Astrocyte of the hippocampus (primary cell): ENCODE results near the gene PRSS36.
A peak's percentile ranks its signal among the peaks of the same experiment; 100 is the strongest.

Experiments used
- DNase-seq: peaks from one replicate; pipeline ENCODE4 v3.0.0; 2011; ENCODE audit warnings: low read depth, low spot score

The PRSS36 gene

GRCh38 chr16:31127182-31127581, 22.7 kb downstream of the PRSS36 start:
- DNase-seq = no peak

- DNase-seq = no peak
These were observed 24.0 kb downstream of the PRSS36 start for GRCh38 chr16:31125844-31126243.

- DNase-seq = no peak
These were observed 29.7 kb downstream of the PRSS36 start for GRCh38 chr16:31120129-31120528.

- DNase-seq = peak; percentile 34
These were observed 31.4 kb downstream of the PRSS36 start for GRCh38 chr16:31118223-31119155.

- DNase-seq = peak; percentile 99
These were observed 32.3 kb downstream of the PRSS36 start, which contains the start of gene KAT8 for GRCh38 chr16:31117384-31118222. Gene KAT8 (plus strand): TSS chr16:31117664. CDS start chr16:31117682, 18 bp downstream.

GRCh38 chr16:31114468-31114867, 35.4 kb downstream of the PRSS36 start:
- DNase-seq = no peak

- no peak for DNase-seq
These were observed 36.4 kb downstream of the PRSS36 start for GRCh38 chr16:31113121-31114120.

- DNase-seq = no peak
These were observed 37.2 kb downstream of the PRSS36 start for GRCh38 chr16:31112711-31113110.

GRCh38 chr16:31111881-31112466, 37.9 kb downstream of the PRSS36 start:
- no peak for DNase-seq

- DNase-seq = no peak
These were observed 39.5 kb downstream of the PRSS36 start for GRCh38 chr16:31110106-31111034.

- no peak for DNase-seq
These were observed 40.2 kb downstream of the PRSS36 start for GRCh38 chr16:31109622-31110021.

- no peak for DNase-seq
These were observed 40.9 kb downstream of the PRSS36 start for GRCh38 chr16:31108794-31109558.

GRCh38 chr16:31108035-31108793, 41.7 kb downstream of the PRSS36 start, which contains the start of gene BCKDK:
Gene BCKDK (plus strand): TSS chr16:31108386. CDS start chr16:31109224, 838 bp downstream.
- DNase-seq = peak; percentile 85

- no peak for DNase-seq
These were observed 42.4 kb downstream of the PRSS36 start for GRCh38 chr16:31107465-31107867.

GRCh38 chr16:31106509-31107464, 43.1 kb downstream of the PRSS36 start:
- no peak for DNase-seq

GRCh38 chr16:31105677-31106213, 44.1 kb downstream of the PRSS36 start:
- peak; percentile 72 for DNase-seq
